Heart left ventricle (tissue), 16 donors: ENCODE results near the gene SCP2. TPM values are rescaled to one million over a fixed set of nuclear protein-coding genes. Genes with fewer than 3 reads are reported as not detected.

Experiments used
- ATAC-seq, 4 donors: fragments of 200-7000 bp; cut with Tn5 transposase; one replicate each; pipeline ENCODE4 v1.9.1; 2020 to 2022; ENCODE audit warnings: moderate library complexity in 4 of 4, mild to moderate bottlenecking in 3 of 4, moderate number of reproducible peaks in 1 of 4
- DNase-seq, 5 donors: peaks; one replicate each; pipeline ENCODE4 v3.0.0-alpha.2; 2020
- H3K27ac ChIP-seq, 12 donors: fragments of 200-600 bp; sonication (generic) in 4 of 12; one replicate each; pipeline versions ENCODE4 v1.5.0 to v1.8.0; 2016 to 2022; ENCODE audit warnings: mild to moderate bottlenecking in 2 of 12
- H3K27me3 ChIP-seq, 9 donors: fragments of 200-600 bp; sonication (generic) in 2 of 9; one replicate each; pipeline versions ENCODE4 v1.5.1 to v1.8.0; 2016 to 2022; ENCODE audit warnings: mild to moderate bottlenecking in 3 of 9
- H3K36me3 ChIP-seq, 9 donors: fragments of 200-600 bp; sonication (generic) in 2 of 9; one replicate each; pipeline versions ENCODE4 v1.5.0 to v1.8.0; 2018 to 2022; ENCODE audit warnings: mild to moderate bottlenecking in 2 of 9
- H3K4me1 ChIP-seq, 12 donors: fragments of 200-600 bp; sonication (generic) in 4 of 12; one replicate each; pipeline versions ENCODE4 v1.5.0 to v1.8.0; 2016 to 2022; ENCODE audit warnings: mild to moderate bottlenecking in 3 of 12
- H3K4me3 ChIP-seq, 12 donors: fragments of 200-600 bp; sonication (generic) in 4 of 12; one replicate each; pipeline versions ENCODE4 v1.5.0 to v1.8.0; 2017 to 2022; ENCODE audit warnings: mild to moderate bottlenecking in 9 of 12, moderate library complexity in 4 of 12
- H3K9me3 ChIP-seq, 12 donors: fragments of 200-600 bp; sonication (generic) in 4 of 12; one replicate each; pipeline versions ENCODE4 v1.5.0 to v1.8.0; 2016 to 2022; ENCODE audit warnings: mild to moderate bottlenecking in 1 of 12
- CTCF ChIP-seq, 12 donors: fragments of 200-600 bp; sonication (generic) in 4 of 12; IDR thresholded peaks; one replicate each; pipeline versions ENCODE4 v1.5.0 to v1.8.0; 2018 to 2022; ENCODE audit warnings: antibody characterized with exemption in 12 of 12, mild to moderate bottlenecking in 5 of 12
- POLR2A ChIP-seq, 2 donors: fragments of 450-650 bp; IDR thresholded peaks; one replicate each; pipeline ENCODE4 v1.6.1; 2017; ENCODE audit warnings: antibody characterized with exemption in 2 of 2, mild to moderate bottlenecking in 2 of 2, moderate library complexity in 2 of 2
- WGBS, 4 donors: extraction: QIAGEN DNeasy Blood & Tissue Kit in 2 of 4; methylation state at CpG; one replicate each; pipeline versions ENCODE4 v1.1.5 to v1.1.7; 2013 to 2018; 5-methylcytosine and 5-hydroxymethylcytosine counted together
- intact Hi-C, 10 donors: fragments of 100-400 bp; cut with DNase I; formaldehyde crosslinking; loops; one replicate each; pipeline versions ENCODE4 v1.11.1 to v1.14.2; 2022
- polyA plus RNA-seq, 2 donors: library from polyadenylated mRNA; stranded (reverse); fragments of 200-250 nt; gene quantifications; one replicate each; pipeline ENCODE4 v1.2.3, GENCODE V29; 2013
- total RNA-seq, 9 donors: library from RNA; depleted of rRNA in 2 of 9; stranded (reverse); fragments of >200 nt in 2 of 9; fragmentation: NEBNext Ultra II Directional in 3 of 9; extraction: Animal tissue kit (Norgen Biotek cat#: 25700) in 3 of 9; gene quantifications; one replicate each; pipeline versions ENCODE4 v1.1.0 to v1.2.4, GENCODE V29; 2016 to 2023
- donor health status: ischemic (EF 13 %, LVEDD 7.1; RV severe dilation, severe dysfunction).
- donor health status: healthy with polysubstance abuse.
- donor health status: DM: no; HTN: yes; CAD: no.
- donor health status: DM: no; HTN: no; CAD: no.
- donor health status: ischemic (EF 25% LVEDD 6.9; RV normal size, moderate dysfunction).
- donor health status: ischemic (EF 25% LVEDD 5.7; RV mildly dilated, moderate dysfunction).
- donor health status: healthy.
- donor health status: DM: yes; HTN: yes; CAD: no.
- donor health status: ischemic (EF 35%, LVEDD 5.7; RV mildly dilated, moderate dysfunction).
- donor health status: nonischemic (EF 11% LVEDD 7.7; RV severe dilation, severe dysfunction).
- donor health status: DM: yes; HTN: yes; CAD: no.
- donor health status: PGD.
- donor health status: ischemic (EF 29% LVEDD 5.4; RV normal size, mild dysfunction).
- donor health status: nonischemic (EF 23%, LVEDD 6.1; RV moderate dilation, normal function).

The SCP2 gene
- total and polyA plus RNA-seq, 11 donors, result 83.4 to 143 (median 132) TPM

DNA sequence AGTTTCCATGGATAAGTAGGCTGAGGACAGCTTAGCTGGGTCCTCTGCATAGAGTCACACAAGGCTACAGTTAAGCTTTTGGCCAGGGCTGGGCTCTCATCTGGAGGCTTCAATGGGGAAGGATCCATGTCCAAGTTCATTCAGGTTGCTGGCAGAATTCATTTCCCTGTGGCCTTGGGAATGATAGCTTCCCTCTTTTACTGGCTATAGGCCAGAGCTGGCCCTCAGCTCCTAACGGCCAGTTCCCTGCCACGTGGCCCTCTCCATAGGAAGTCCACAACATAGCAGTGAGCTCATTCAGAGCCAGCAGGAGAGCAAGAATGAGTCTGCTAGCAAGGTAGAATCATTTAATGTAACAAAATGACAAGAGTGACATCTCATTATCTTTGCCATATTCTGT, 119.9 kb downstream of the SCP2 start:
- Histone ChIP-seq H3K4me3 (no peak overlapping the region), H3K4me1 (peaks cover 5 to 49% (median 36%) of the 10 kb centered on the region in 12 donors), H3K9me3 (no peaks in the 10 kb centered on the region), H3K27ac (peak overlapping the region in 4 of 12 donors; percentile 3 to 52 (median 37)), H3K27me3 (no peaks in the 10 kb centered on the region), H3K36me3 (peaks cover 0 to 58% (median 24%) of the 10 kb centered on the region in 9 donors)
- intact Hi-C loops, result no loop called here
- TF ChIP-seq CTCF (IDR thresholded peaks at IDR 0.05) (no peak), POLR2A (IDR thresholded peaks at IDR 0.05) (no peak)
- WGBS, 4 donors, result 0 to 25% (median 19%) methylated on average over 2 of the region's 2 CpGs
- ATAC-seq, result peak in 3 of 4 donors; percentile 23 to 45 (median 32)
- DNase-seq, result peak in 1 of 5 donors; percentile 54

DNA sequence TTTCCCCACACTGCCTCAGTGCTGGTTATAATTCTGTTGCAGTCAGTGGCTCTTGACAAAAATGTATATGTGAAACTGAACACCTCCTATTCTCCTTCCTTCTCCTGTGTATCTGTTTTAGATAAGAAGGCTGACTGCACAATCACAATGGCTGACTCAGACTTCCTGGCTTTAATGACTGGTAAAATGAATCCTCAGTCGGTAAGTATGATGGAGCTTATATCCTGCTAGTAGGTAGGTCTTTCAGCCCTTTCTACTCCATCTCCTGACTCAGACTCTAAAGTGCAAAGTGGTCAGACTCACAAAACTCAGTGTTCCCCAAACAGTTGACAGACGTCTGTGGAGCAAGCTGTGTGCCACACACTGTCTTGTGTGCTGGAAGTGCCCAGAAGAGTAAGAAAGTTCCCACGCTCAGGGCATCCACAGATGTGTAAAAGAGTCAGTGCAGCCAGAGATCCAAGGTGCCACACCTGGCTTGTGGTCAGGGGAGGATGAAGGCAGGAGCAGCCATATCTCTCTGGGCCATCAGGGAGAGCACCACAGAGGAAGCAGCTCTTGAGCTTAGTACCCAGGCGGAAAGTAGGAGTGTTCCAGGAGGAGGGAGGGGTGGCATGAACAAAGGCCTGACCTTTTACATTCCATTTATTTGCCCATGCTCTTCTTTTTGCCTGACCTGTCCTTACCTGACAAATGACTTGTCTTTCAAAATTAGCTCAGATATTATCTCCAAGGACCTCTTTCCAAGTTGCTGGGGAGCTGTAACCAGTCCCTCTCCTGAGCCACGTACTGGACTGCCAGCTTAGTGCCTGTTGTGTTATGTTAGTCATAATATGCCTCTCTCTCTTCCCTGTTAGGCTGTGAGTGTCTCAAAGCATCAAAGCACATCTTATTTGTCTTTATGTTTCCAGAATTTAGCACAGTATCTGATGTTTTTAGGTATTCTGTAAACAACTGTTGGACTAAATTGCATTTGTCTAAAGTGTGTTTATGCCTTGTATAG, 121.0 kb downstream of the SCP2 start:
- H3K27me3 ChIP-seq, result no peaks in the 10 kb centered on the region
- no peak overlapping the region for H3K4me3 ChIP-seq
- intact Hi-C loops, result no loop called here
- 51 to 68% (median 60%) methylated on average over 5 of the region's 5 CpGs for WGBS, 4 donors
- H3K27ac ChIP-seq, result peak overlapping the region in 8 of 12 donors; percentile 2 to 63 (median 30)
- DNase-seq, result no peak
- peak in 3 of 4 donors; percentile 38 to 50 (median 44) for ATAC-seq
- H3K9me3 ChIP-seq, result no peaks in the 10 kb centered on the region
- H3K36me3 ChIP-seq, result peaks cover 0 to 59% (median 29%) of the 10 kb centered on the region in 9 donors
- TF ChIP-seq POLR2A (IDR thresholded peaks at IDR 0.05), result no peak
- TF ChIP-seq CTCF (IDR thresholded peaks at IDR 0.05), result no peak
- peaks cover 5 to 49% (median 36%) of the 10 kb centered on the region in 12 donors for H3K4me1 ChIP-seq

DNA sequence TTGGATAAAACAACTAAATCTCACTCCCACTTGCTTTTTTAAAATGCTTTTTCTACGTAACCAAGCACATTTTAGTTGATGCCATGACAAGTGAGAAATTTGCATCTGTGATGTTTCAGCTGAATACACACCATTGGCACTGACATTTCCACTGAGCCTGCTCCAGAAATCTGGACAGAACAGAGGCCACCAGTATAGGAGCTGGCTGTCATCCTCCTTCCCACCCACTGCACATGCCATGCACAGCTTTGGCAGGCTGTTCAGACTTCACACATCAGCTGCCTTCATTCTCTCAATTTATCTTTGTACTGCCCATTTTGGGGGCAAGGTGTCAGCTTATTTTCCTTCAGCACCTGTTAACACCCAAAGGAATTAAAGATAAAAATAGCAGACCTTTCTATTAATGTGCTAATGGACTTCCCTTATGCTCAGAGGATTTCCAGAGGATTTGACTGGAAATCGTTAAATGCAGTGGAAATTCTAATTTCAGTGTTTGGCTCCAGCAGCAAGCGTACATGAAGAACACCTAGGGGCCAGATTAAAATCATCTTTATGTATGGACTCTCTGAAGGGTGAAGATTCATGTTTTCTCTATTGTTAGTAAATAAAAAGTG, 122.0 kb downstream of the SCP2 start:
- DNase-seq, result peak in 4 of 5 donors; percentile 42 to 76 (median 56)
- Histone ChIP-seq H3K36me3 (peaks cover 0 to 63% (median 34%) of the 10 kb centered on the region in 9 donors), H3K27ac (peak overlapping the region in 10 of 12 donors; percentile 19 to 63 (median 52)), H3K4me1 (peaks cover 5 to 49% (median 36%) of the 10 kb centered on the region in 12 donors), H3K9me3 (no peaks in the 10 kb centered on the region), H3K27me3 (no peaks in the 10 kb centered on the region), H3K4me3 (no peak overlapping the region)
- intact Hi-C loops, result no loop called here
- ATAC-seq, result peak; percentile 94 to 97 (median 95)
- WGBS, 4 donors, result 29 to 41% (median 36%) methylated on average over 3 of the region's 3 CpGs
- no peak for TF ChIP-seq POLR2A (IDR thresholded peaks at IDR 0.05)
- no peak for TF ChIP-seq CTCF (IDR thresholded peaks at IDR 0.05)

DNA sequence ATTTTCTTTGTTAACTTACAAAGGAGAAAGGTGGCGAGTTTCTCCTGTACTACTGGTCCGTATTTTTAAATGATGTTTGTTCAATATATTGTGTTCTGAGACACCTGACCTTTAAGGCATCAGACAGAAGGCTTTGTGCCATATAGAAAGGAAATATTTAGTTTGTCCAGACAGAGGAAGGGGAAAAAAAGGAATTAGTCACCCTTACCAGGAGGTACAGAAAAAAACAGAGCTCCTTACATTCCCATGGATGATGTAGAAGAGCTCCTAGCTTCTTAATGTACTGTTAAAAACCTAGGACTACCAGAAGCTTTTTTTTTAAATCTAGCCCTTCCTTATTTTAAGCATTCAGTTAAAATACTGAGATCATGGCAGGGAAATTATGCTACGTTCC, 122.5 kb downstream of the SCP2 start:
- Histone ChIP-seq H3K36me3 (peaks cover 0 to 58% (median 37%) of the 10 kb centered on the region in 9 donors), H3K4me1 (peaks cover 5 to 49% (median 36%) of the 10 kb centered on the region in 12 donors), H3K27ac (peak overlapping the region in 10 of 12 donors; percentile 1 to 63 (median 44)), H3K4me3 (no peak overlapping the region), H3K9me3 (no peaks in the 10 kb centered on the region), H3K27me3 (no peaks in the 10 kb centered on the region)
- DNase-seq (no peak), ATAC-seq (no peak)
- intact Hi-C loops, result no loop called here
- TF ChIP-seq CTCF (IDR thresholded peaks at IDR 0.05) (no peak), POLR2A (IDR thresholded peaks at IDR 0.05) (no peak)
- WGBS, 4 donors, result 66 to 74% (median 69%) methylated on average over 3 of the region's 3 CpGs
